ENCODE data around the gene RELB. TPM values are rescaled to one million over a fixed set of nuclear protein-coding genes. Genes with fewer than 3 reads are reported as not detected.

The RELB gene
- total and polyA plus RNA-seq, 2 donors (not counting 1 experiment from before 2014, with no cell fraction given) = 2.3 to 11.7 TPM

GRCh38 chr19:45050036-45050435, 48.8 kb downstream of the RELB start:
- no peak for TF ChIP-seq EZH2 (IDR thresholded peaks at IDR 0.05; ENCODE audit: low read length, missing control alignments)
- TF ChIP-seq CTCF (conservative IDR thresholded peaks at IDR 0.05 in 1 of 2, IDR thresholded peaks at IDR 0.05 in 1 of 2; ENCODE audit: low read depth in 1 of 2, low read length in 2 of 2) = no peak
- H3K27me3 ChIP-seq (ENCODE audit: control insufficient read depth, insufficient read depth, low read length) = no peaks in the 10 kb centered on the region
- H4K20me1 ChIP-seq (ENCODE audit: control insufficient read depth, extremely low read depth, insufficient read depth, low read length) = no peaks in the 10 kb centered on the region
- H3K27ac ChIP-seq (ENCODE audit: insufficient read depth, low read length) = no peak overlapping the region
- H3K4me1 ChIP-seq (ENCODE audit: control insufficient read depth, extremely low read depth, insufficient read depth, low read length) = no peaks in the 10 kb centered on the region
- no peak overlapping the region for H2AFZ ChIP-seq (ENCODE audit: low read length)
- no peak overlapping the region for H3K4me3 ChIP-seq (replicated peaks in 1 of 4; ENCODE audit: control extremely low read depth in 1 of 4, insufficient read depth in 1 of 4, low read depth in 3 of 4, low read length in 4 of 4)
- H3K4me2 ChIP-seq (ENCODE audit: extremely low read depth, insufficient read depth, low read length) = no peak overlapping the region
- H3K9me3 ChIP-seq (ENCODE audit: control insufficient read depth, insufficient read depth, low read depth, low read length) = no peaks in the 10 kb centered on the region
- H3K79me2 ChIP-seq (ENCODE audit: control insufficient read depth, insufficient read depth, low read length) = peaks cover 46% of the 10 kb centered on the region
- no peak for DNase-seq (ENCODE audit: low read depth in 2 of 2)
- no peak overlapping the region for H3K9ac ChIP-seq (ENCODE audit: insufficient read depth, low read length)
- peaks cover 11% of the 10 kb centered on the region for H3K36me3 ChIP-seq (ENCODE audit: control insufficient read depth, insufficient read depth, low read length)

- Histone ChIP-seq H3K4me1 (ENCODE audit: control insufficient read depth, extremely low read depth, insufficient read depth, low read length) (no peaks in the 10 kb centered on the region), H4K20me1 (ENCODE audit: control insufficient read depth, extremely low read depth, insufficient read depth, low read length) (no peaks in the 10 kb centered on the region), H3K27ac (ENCODE audit: insufficient read depth, low read length) (no peak overlapping the region), H3K4me2 (ENCODE audit: extremely low read depth, insufficient read depth, low read length) (no peak overlapping the region), H3K4me3 (replicated peaks in 1 of 4; ENCODE audit: control extremely low read depth in 1 of 4, insufficient read depth in 1 of 4, low read depth in 3 of 4, low read length in 4 of 4) (no peak overlapping the region), H3K79me2 (ENCODE audit: control insufficient read depth, insufficient read depth, low read length) (peaks cover 30% of the 10 kb centered on the region), H3K9me3 (ENCODE audit: control insufficient read depth, insufficient read depth, low read depth, low read length) (no peaks in the 10 kb centered on the region), H3K36me3 (ENCODE audit: control insufficient read depth, insufficient read depth, low read length) (peaks cover 18% of the 10 kb centered on the region), H2AFZ (ENCODE audit: low read length) (no peak overlapping the region), H3K9ac (ENCODE audit: insufficient read depth, low read length) (no peak overlapping the region), H3K27me3 (ENCODE audit: control insufficient read depth, insufficient read depth, low read length) (no peaks in the 10 kb centered on the region)
- no peak for DNase-seq (ENCODE audit: low read depth in 2 of 2)
- no peak for TF ChIP-seq EZH2 (IDR thresholded peaks at IDR 0.05; ENCODE audit: low read length, missing control alignments)
- TF ChIP-seq CTCF (conservative IDR thresholded peaks at IDR 0.05 in 1 of 2, IDR thresholded peaks at IDR 0.05 in 1 of 2; ENCODE audit: low read depth in 1 of 2, low read length in 2 of 2) = no peak
These were observed 50.8 kb downstream of the RELB start for GRCh38 chr19:45051929-45052579.

- Histone ChIP-seq H4K20me1 (ENCODE audit: control insufficient read depth, extremely low read depth, insufficient read depth, low read length) (no peaks in the 10 kb centered on the region), H3K27ac (ENCODE audit: insufficient read depth, low read length) (no peak overlapping the region)
These were observed 55.6 kb downstream of the RELB start for GRCh38 chr19:45056831-45057230.

More at GRCh38 chr19:45056831-45057230, 55.6 kb downstream of the RELB start:
- H3K4me2 ChIP-seq (ENCODE audit: extremely low read depth, insufficient read depth, low read length) = no peak overlapping the region
- no peak overlapping the region for H3K4me3 ChIP-seq (replicated peaks in 1 of 4; ENCODE audit: control extremely low read depth in 1 of 4, insufficient read depth in 1 of 4, low read depth in 3 of 4, low read length in 4 of 4)
- no peaks in the 10 kb centered on the region for H3K27me3 ChIP-seq (ENCODE audit: control insufficient read depth, insufficient read depth, low read length)
- H3K36me3 ChIP-seq (ENCODE audit: control insufficient read depth, insufficient read depth, low read length) = peaks cover 49% of the 10 kb centered on the region
- DNase-seq (ENCODE audit: low read depth in 2 of 2) = no peak
- no peaks in the 10 kb centered on the region for H3K9me3 ChIP-seq (ENCODE audit: control insufficient read depth, insufficient read depth, low read depth, low read length)
- H3K4me1 ChIP-seq (ENCODE audit: control insufficient read depth, extremely low read depth, insufficient read depth, low read length) = no peaks in the 10 kb centered on the region
- no peak overlapping the region for H2AFZ ChIP-seq (ENCODE audit: low read length)
- H3K9ac ChIP-seq (ENCODE audit: insufficient read depth, low read length) = no peak overlapping the region
- H3K79me2 ChIP-seq (ENCODE audit: control insufficient read depth, insufficient read depth, low read length) = peaks cover 4% of the 10 kb centered on the region
- TF ChIP-seq CTCF (conservative IDR thresholded peaks at IDR 0.05 in 1 of 2, IDR thresholded peaks at IDR 0.05 in 1 of 2; ENCODE audit: low read depth in 1 of 2, low read length in 2 of 2) = no peak
- no peak for TF ChIP-seq EZH2 (IDR thresholded peaks at IDR 0.05; ENCODE audit: low read length, missing control alignments)
